ENCODE results near the gene CBX8. TPM values are rescaled to one million over a fixed set of nuclear protein-coding genes. Genes with fewer than 3 reads are reported as not detected.

CBX8 gene
- total and polyA plus RNA-seq, 12 donors: 2.2 to 9.3 (median 5.4) TPM

DNA sequence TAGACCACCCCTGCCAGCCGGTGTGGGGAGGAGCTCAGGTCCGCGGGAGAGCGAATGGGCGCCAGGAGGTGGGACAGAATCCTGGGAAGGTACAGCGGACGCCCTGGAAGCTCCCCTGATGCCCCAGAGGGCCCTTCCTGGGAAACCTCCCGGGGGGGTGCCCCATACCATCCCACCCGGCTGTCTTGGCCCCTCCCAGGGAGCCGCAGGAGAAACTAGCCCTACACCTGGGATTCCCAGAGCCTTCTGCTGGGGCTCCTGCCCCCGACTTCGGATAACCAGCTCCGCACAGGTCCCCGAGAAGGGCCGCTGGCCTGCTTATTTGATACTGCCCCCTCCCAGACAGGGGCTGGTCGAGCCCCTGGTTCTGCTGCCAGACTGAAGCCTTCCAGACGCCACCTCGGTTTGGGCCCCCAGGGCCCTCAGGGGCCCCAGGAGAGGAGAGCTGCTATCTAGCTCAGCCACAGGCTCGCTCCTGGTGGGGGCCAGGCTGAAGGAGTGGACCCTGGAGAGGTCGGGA lies 45.3 kb upstream of the CBX8 start:
- no peak for ATAC-seq
- peak overlapping the region in 5 of 10 donors; percentile 57 to 72 (median 66) for H3K4me3 ChIP-seq
- no peak for DNase-seq
- peak overlapping the region in 1 of 10 donors; percentile 40 for H3K27ac ChIP-seq
- intact Hi-C loops (cut with DNase I): loop anchor here in 8 of 10 donors (5.0 to 10.0 kb wide), 8 partner anchors 35 to 150 kb away; partner anchors contain the start of gene CBX8 (in 3 of the 8)
- WGBS, 2 donors: 3 to 8% methylated on average over 20 of the region's 20 CpGs
- H3K9me3 ChIP-seq: no peaks in the 10 kb centered on the region
- peaks cover 20 to 75% (median 40%) of the 10 kb centered on the region in 7 donors for H3K27me3 ChIP-seq
- peaks cover 30 to 75% (median 70%) of the 10 kb centered on the region in 9 donors for H3K4me1 ChIP-seq
- H3K36me3 ChIP-seq: no peaks in the 10 kb centered on the region
- TF ChIP-seq CTCF (IDR thresholded peaks at IDR 0.05): no peak

DNA sequence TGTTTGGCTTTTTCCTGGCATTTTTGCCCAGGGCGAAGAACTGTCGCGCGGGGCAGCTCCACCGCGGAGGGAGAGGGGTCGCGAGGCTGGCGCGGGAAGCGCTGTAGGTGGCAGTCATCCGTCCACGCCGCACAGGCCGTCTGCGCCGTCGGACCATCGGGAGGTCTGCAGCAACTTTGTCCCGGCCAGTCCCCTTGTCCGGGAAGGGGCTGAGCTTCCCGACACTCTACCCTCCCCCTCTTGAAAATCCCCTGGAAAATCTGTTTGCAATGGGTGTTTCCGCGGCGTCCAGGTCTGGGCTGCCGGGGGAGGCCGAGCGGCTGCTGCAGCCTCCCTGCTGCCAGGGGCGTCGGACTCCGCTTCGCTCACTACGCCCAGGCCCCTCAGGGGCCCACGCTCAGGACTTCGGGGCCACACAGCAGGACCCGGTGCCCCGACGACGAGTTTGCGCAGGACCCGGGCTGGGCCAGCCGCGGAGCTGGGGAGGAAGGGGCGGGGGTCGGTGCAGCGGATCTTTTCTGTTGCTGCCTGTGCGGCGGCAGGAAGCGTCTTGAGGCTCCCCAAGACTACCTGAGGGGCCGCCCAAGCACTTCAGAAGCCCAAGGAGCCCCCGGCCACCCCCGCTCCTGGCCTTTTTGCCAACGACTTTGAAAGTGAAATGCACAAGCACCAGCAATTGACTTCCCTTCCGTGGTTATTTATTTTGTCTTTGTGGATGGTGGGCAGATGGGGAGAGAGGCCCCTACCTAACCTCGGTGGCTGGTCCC lies 44.7 kb upstream of the CBX8 start:
- TF ChIP-seq CTCF (IDR thresholded peaks at IDR 0.05): peak in 1 of 9 donors; percentile 6
- H3K4me1 ChIP-seq: peaks cover 33 to 82% (median 77%) of the 10 kb centered on the region in 9 donors
- peak overlapping the region in 1 of 10 donors; percentile 0 for H3K4me3 ChIP-seq
- no peak for DNase-seq
- H3K9me3 ChIP-seq: no peaks in the 10 kb centered on the region
- H3K36me3 ChIP-seq: peaks cover 0 to 3% (median 0%) of the 10 kb centered on the region in 9 donors
- H3K27me3 ChIP-seq: peaks cover 20 to 68% (median 40%) of the 10 kb centered on the region in 7 donors
- H3K27ac ChIP-seq: peak overlapping the region in 1 of 10 donors; percentile 40
- 1 to 3% methylated on average over 55 of the region's 55 CpGs for WGBS, 2 donors
- no peak for ATAC-seq
- intact Hi-C loops (cut with DNase I): loop anchor here in 8 of 10 donors (5.0 to 10.0 kb wide), 8 partner anchors 34 to 151 kb away; partner anchors contain the start of gene CBX8 (in 3 of the 8)

DNA sequence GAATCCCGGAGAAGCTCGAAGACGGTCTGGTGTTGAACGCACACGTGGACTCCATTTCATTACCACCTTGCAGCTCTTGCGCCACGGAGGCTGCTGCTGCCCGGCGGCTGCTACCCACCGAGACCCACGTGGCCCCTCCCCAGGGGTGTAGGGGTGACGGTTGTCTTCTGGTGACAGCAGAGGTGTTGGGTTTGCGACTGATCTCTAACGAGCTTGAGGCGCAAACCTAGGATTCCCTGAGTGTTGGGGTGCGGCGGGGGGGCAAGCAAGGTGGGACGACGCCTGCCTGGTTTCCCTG lies 44.1 kb upstream of the CBX8 start:
- DNase-seq: no peak
- peak overlapping the region in 3 of 10 donors; percentile 0 to 91 (median 8) for H3K4me3 ChIP-seq
- WGBS, 2 donors: 3% methylated on average over 19 of the region's 19 CpGs
- peaks cover 0 to 7% (median 0%) of the 10 kb centered on the region in 9 donors for H3K36me3 ChIP-seq
- TF ChIP-seq CTCF (IDR thresholded peaks at IDR 0.05): no peak
- intact Hi-C loops (cut with DNase I): loop anchor here in 8 of 10 donors (5.0 to 10.0 kb wide), 8 partner anchors 34 to 151 kb away; partner anchors contain the start of gene CBX8 (in 3 of the 8)
- ATAC-seq: no peak
- H3K27ac ChIP-seq: no peak overlapping the region
- H3K9me3 ChIP-seq: no peaks in the 10 kb centered on the region
- peaks cover 38 to 87% (median 83%) of the 10 kb centered on the region in 9 donors for H3K4me1 ChIP-seq
- H3K27me3 ChIP-seq: peaks cover 20 to 62% (median 40%) of the 10 kb centered on the region in 7 donors

- DNase-seq (peak; percentile 52 to 70), ATAC-seq (peak in 2 of 8 donors; percentile 0)
- Histone ChIP-seq H3K36me3 (peaks cover 0 to 7% (median under 1%) of the 10 kb centered on the region in 9 donors), H3K9me3 (no peaks in the 10 kb centered on the region), H3K27me3 (peaks cover 20 to 59% (median 40%) of the 10 kb centered on the region in 7 donors), H3K27ac (peak overlapping the region in 4 of 10 donors; percentile 70 to 89 (median 79)), H3K4me3 (peak overlapping the region in 7 of 10 donors; percentile 47 to 99 (median 63)), H3K4me1 (peaks cover 38 to 85% (median 80%) of the 10 kb centered on the region in 9 donors)
- intact Hi-C loops (cut with DNase I): loop anchor here in 8 of 10 donors (5.0 to 10.0 kb wide), 8 partner anchors 33 to 152 kb away; partner anchors contain the start of gene CBX8 (in 3 of the 8)
- peak in 4 of 9 donors; percentile 21 to 47 (median 42) for TF ChIP-seq CTCF (IDR thresholded peaks at IDR 0.05)
- WGBS, 2 donors: 2 to 4% methylated on average over 67 to 74 of the region's 74 CpGs
Observed at GRCh38 chr17:79840269-79840988, 43.6 kb upstream of the CBX8 start.
